ENCODE measurements around the gene RFC5. TPM values are rescaled to one million over a fixed set of nuclear protein-coding genes. Genes with fewer than 3 reads are reported as not detected.
"Not testable (repeated sequence)": the region's sequence is repeated elsewhere in the genome, so short reads cannot be mapped to it uniquely, and the experiment has no call there.

Gene RFC5
- total RNA-seq, 8 experiments from 2014 or later, result 4.9 to 37.4 (median 15.9) TPM

GRCh38 chr12:118081521-118081920 lies 65.0 kb downstream of the RFC5 start:
- WGBS, 10 experiments, result 93 to 100% (median 100%) methylated on average over 1 to 9 of the region's 9 CpGs; no CpG with 5 or more reads in 4 of the 10 experiments
- not testable (repeated sequence) for H3K27ac ChIP-seq

More at GRCh38 chr12:118081521-118081920, 65.0 kb downstream of the RFC5 start:
- H3K4me3 ChIP-seq; ATAC-seq (replicated peaks in 6 of 8); H3K4me1 ChIP-seq (replicated peaks in 1 of 2); in situ Hi-C loops (cut with MboI; ENCODE audit: low pct_unique_long_range_greater_than_20kb in 2 of 9, low sequenced_read_pairs in 9 of 9, unreplicated experiment in 9 of 9): not testable (repeated sequence)

Other genes with a start within 250 kb of the RFC5 start
- gene KSR2, start 47.7 kb upstream of the RFC5 start, total RNA-seq, result 1 to 10 TPM in 4 of 8 experiments, under 1 TPM in 4; 0.09 to 2.3 (median 1.0) TPM
- gene WSB2, start 44.5 kb downstream of the RFC5 start, total RNA-seq, result 100 to 1,000 TPM in 1 of 8 experiments, 10 to 100 TPM in 7; 46.4 to 143 (median 81.9) TPM
- 10 to 100 TPM in 5 of 8 experiments, 1 to 10 TPM in 3; 5.7 to 25.9 (median 12.4) TPM for gene VSIG10, start 87.3 kb downstream of the RFC5 start, total RNA-seq
- gene PEBP1, start 119.4 kb downstream of the RFC5 start, total RNA-seq, result 100 to 1,000 TPM; 181 to 302 (median 268) TPM

Measured in motor neuron (in vitro differentiated cells).